ENCODE measurements around the gene SBF1.

The SBF1 gene

GRCh38 chr22:50505776-50506610 lies 31.2 kb upstream of the SBF1 start:
- TF ChIP-seq CTCF (IDR thresholded peaks at IDR 0.05; ENCODE audit: borderline replicate concordance, insufficient read depth, low read depth, low read length) = no peak
- peak overlapping the region; percentile 96 for H3K4me3 ChIP-seq (ENCODE audit: low read depth, low read length)

- no peak overlapping the region for H3K4me3 ChIP-seq (ENCODE audit: low read depth, low read length)
- TF ChIP-seq CTCF (IDR thresholded peaks at IDR 0.05; ENCODE audit: borderline replicate concordance, insufficient read depth, low read depth, low read length) = no peak
Measured at GRCh38 chr22:50505276-50505775, 30.5 kb upstream of the SBF1 start.

- H3K4me3 ChIP-seq (ENCODE audit: low read depth, low read length) = no peak overlapping the region
- no peak for TF ChIP-seq CTCF (IDR thresholded peaks at IDR 0.05; ENCODE audit: borderline replicate concordance, insufficient read depth, low read depth, low read length)
Measured at GRCh38 chr22:50504369-50505211, 29.8 kb upstream of the SBF1 start.

- TF ChIP-seq CTCF (IDR thresholded peaks at IDR 0.05; ENCODE audit: borderline replicate concordance, insufficient read depth, low read depth, low read length) = peak; percentile 22; the same call in 1 of the 2 replicates
- H3K4me3 ChIP-seq (ENCODE audit: low read depth, low read length) = no peak overlapping the region
Measured at GRCh38 chr22:50503475-50504145, 28.8 kb upstream of the SBF1 start.

- TF ChIP-seq CTCF (IDR thresholded peaks at IDR 0.05; ENCODE audit: borderline replicate concordance, insufficient read depth, low read depth, low read length) = no peak
- H3K4me3 ChIP-seq (ENCODE audit: low read depth, low read length) = no peak overlapping the region
Measured at GRCh38 chr22:50502628-50503474, 28.0 kb upstream of the SBF1 start.

GRCh38 chr22:50502096-50502495 lies 27.3 kb upstream of the SBF1 start:
- H3K4me3 ChIP-seq (ENCODE audit: low read depth, low read length) = no peak overlapping the region
- TF ChIP-seq CTCF (IDR thresholded peaks at IDR 0.05; ENCODE audit: borderline replicate concordance, insufficient read depth, low read depth, low read length) = no peak

Measured in GM12875 (cell line).